GM18951 (cell line): Measurements from ENCODE around the gene BTG4.

Experiments
- POLR2A ChIP-seq: IDR thresholded peaks from 4 replicates; pipeline ENCODE4 v1.6.1; 2011; ENCODE audit warnings: mild to moderate bottlenecking; ENCODE audit not compliant: insufficient read length, insufficient read depth; ENCODE audit errors: extremely low read depth
- in situ Hi-C: fragments of 300-500 bp; cut with MboI; formaldehyde crosslinking; loops from one replicate; pipeline ENCODE4 v1.12.0; 2022; ENCODE audit warnings: low sequenced_read_pairs, mixed read lengths, inconsistent platforms; ENCODE audit not compliant: unreplicated experiment

Gene BTG4

DNA sequence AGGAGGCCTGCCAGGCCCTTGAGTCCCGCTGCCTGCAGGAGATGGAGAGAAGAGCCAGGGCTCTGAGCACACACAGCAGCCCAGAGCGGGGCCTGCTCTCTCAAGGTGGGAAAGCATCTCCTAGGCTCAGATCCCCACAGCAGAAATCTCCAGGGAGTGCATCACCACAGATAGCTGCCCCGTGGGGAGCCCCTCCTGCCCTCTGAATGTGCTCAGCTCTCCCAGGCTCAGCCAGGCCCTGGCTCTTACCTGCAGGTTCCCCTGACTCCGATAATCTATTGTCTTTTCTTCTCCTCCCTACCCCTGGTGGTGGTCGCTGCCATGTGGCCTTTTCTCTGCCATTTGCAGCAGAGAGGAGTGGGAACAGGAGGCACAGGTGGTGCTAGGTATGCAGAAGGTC is 49.9 kb downstream of the BTG4 start:
- TF ChIP-seq POLR2A = no peak
- in situ Hi-C loops = no loop called here

DNA sequence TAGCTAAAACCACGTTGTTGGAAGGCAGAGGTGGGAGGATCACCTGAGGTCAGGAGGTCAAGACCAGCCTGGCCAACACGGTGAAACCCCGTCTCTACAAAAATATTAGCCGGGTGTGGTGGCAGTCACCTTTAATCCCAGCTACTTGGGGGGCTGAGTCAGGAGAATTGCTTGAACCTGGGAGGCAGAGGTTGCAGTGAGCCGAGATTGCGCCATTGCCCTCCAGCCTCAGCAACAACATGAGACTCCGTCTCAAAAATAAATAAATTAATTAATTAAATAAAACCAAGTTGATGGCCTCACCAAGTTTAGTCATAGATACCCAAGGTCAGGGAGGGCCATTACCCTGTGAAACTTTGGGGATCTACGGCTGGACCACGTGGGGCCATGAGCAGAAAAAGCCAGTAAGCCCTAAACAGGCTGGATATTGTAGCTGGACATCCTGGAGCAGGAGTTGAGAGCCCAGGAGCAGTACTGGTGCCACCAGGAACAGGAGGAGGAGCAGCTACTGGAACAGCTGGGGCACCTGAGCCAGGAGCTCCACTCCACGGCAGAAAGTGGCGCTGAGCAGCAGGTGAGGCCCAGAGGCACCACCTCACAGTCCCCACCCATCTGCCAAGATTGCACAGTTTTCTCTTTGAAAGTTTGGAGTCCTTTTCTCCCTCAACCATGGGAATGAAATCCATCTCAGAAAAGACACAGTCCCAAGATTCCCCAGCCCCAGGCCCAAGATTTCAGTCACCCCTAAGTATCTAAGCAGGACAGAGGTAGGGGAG is 50.5 kb downstream of the BTG4 start:
- in situ Hi-C loops = no loop called here
- no peak for TF ChIP-seq POLR2A

DNA sequence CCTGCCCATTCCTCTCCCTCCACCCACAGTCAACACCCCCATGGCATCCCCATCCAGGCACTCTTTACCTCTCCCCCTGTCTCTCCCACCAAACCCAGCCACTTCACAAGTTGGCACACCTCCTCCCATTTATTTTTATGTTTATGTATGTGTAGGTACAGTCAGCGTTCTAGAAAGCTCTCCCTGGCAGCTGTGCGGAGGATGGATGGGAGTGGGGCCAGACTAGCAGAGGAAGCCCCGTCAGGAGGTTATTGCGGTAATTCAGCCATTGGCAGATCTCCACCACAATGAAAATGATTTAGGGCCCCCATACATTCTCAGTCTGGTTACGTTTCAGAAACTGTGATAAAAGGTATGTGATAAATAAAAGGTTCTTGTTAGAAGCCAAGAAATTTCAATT is 51.3 kb downstream of the BTG4 start:
- TF ChIP-seq POLR2A = no peak
- in situ Hi-C loops = no loop called here

GRCh38 chr11:111460340-111460739 is 51.8 kb downstream of the BTG4 start:
- TF ChIP-seq POLR2A = no peak

GRCh38 chr11:111459506-111460270 is 52.5 kb downstream of the BTG4 start:
- no peak for TF ChIP-seq POLR2A
- in situ Hi-C loops = no loop called here

More at GRCh38 chr11:111460340-111460739, 51.8 kb downstream of the BTG4 start:
- in situ Hi-C loops = no loop called here

DNA sequence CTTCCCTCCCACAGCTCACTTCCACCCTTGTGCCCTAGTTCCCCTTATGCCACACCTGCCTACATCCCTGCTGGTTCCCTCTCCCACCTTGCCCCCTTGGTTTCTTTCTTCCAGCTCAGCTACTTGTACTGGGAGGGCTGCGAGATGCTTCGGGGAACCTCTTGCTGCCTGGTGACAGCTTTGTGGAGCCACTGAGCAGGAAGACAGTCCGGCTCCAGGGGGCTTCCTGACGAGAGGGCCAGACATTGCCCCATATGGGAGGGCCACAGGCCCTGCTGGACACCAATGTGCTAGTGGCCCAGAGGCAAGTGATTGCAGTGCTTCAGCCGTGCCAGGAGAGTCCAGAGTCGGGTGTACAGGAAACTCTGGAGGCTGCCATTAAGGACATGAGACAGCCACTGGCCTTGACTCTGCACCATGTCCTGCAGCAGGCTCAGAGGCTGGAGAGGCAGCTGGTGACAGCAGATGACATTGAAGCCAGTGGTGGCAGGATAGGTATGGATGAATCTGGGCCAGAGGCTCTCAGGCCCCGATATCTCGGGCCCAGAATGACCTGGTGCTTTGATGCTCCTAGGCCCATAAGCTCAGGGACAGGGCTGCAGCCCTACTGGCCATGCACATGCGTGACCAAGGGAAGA is 54.3 kb downstream of the BTG4 start:
- in situ Hi-C loops = no loop called here

GRCh38 chr11:111456859-111457730 is 55.1 kb downstream of the BTG4 start:
- no peak for TF ChIP-seq POLR2A
- in situ Hi-C loops = no loop called here

More for the DNA sequence above, 54.3 kb downstream of the BTG4 start:
- TF ChIP-seq POLR2A = no peak

DNA sequence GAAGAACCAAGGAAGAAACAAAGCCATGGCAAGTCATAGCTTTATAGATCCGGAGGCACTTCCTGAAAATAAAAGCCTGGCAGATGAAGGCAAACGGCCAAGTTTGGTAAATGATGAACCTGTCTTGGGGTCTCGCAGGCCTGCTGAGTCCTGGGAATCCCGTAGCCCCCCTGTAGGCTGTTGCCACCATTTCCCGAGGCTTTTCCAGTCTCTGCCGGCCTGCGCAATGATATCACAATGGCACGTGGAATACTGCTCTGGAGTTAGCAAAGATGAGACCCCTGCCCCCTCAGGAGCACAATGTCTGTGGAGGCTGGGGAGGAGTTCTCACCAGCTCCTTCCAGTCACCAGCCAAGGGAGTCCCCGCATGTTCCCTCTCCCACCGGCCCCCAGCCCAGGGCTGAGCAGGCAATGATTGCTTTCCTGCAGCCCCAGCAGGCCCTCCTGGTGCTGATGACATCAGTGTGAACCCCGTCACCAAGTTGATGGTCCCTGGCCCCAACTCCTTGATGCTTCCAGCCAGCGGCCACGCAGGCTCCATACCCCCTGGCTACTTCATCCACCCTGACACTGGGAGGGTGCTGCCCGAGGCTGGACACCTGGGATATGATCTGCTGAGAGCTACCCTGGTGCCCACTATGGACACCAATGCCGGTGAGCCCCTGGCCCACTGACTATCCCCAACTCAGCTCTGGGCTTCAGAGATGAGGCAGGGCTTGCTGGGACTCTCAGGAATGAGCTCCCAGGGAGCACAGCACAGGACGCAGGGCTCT is 55.9 kb downstream of the BTG4 start:
- no peak for TF ChIP-seq POLR2A
- in situ Hi-C loops = no loop called here

DNA sequence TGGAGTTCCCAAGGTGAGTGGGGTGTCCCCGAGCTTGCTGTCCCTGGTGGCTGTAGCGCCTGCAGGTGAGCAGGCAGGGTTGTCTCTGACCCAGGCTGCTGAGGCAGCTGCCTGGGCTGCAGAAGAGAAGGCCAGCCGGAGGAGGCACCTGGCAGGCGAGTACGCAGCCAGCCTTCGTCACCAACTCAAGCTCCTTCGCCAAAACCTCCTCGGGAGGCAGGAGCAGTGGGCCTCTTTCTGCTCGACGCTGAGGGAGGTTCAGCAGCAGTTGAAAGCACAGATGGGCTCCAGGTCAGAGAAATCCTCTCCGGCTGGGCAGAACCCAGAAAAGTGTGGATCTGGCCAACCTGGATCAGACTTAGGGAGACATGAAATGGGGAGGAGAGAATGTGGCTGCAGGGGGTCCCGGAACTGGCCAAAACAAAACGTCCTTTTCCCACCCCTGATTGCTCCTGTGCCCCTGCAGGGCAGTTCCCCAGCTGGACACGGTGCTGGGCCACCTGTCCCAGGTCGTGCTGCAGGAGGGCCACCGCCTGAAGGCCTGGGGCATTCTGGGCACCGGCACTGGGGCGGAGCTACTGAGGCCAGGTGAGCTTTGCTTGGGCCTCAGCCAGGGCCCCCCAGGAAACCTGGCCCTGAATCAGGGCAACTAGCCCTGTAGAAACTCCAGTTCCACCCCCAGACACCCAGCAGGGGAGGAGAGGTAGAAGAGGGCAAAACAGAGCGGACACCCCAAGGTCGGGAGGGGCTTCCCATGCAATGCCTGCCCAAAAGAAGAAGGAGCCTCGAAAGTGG is 56.7 kb downstream of the BTG4 start:
- in situ Hi-C loops = no loop called here
- TF ChIP-seq POLR2A = no peak

DNA sequence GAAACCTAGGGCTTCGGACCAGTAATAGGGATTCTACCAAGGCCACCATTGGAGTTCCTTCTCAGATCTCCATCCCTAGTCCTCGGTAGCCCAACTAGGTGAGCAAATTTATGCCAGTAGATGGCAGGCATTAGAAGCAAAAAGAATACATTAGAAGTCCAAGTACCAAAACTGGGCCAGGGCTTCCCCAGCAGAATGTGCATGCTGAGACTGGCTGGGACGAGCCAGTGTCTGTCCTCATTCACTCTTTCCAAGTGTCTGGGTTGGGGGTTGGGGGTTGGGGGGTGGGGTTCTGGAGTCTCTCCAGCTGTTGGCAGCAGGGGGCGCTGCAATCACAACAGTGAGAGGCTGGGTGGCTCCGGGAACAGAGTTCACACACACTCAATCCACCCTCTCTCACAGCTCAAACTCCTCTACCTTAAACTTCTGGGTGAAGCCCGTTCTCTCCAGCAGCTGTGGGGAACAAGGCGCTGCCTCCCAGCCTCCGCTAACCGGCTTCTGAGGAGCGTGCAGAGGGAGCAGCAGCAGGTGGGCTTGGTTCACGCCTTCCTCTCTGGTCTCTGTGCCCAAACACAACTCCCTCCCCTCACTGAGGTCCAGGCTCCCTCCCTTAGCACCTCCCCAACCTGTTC is 57.5 kb downstream of the BTG4 start:
- TF ChIP-seq POLR2A = no peak
- in situ Hi-C loops = no loop called here

DNA sequence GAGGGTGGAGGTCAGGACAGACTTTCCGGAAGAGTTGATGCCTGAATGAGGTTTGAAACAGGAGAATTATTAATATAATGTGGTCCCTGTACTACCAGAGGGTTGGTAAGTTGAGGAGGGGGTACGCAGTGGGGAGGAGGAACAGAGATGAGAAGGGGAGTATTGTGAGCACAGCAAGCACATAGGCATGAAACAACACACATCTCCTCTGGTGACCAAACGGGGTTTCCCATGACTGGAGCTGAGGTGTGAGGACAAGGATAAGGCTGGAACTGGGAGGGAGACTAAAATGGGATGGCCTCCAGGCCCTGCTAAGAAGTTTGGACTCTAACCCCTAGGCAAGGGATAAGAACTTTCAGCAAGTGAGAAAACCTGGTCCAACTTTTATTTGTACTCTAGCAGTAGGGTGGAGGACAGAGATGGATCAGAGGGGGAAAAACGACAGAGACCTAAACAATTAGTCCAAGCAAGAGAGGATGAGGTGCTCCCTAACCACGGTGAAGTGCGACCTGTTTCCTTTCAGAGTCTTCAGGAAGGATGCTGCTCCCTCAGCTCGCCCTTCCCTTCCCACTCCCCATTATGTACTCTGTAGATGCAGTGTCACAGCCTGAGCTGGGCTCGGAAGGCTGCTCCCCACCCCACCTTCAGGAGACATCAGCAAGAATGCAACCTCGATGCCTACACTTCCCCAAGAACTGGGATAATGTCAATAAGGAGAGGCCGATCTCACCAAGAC is 59.2 kb downstream of the BTG4 start:
- no peak for TF ChIP-seq POLR2A
- in situ Hi-C loops = no loop called here

DNA sequence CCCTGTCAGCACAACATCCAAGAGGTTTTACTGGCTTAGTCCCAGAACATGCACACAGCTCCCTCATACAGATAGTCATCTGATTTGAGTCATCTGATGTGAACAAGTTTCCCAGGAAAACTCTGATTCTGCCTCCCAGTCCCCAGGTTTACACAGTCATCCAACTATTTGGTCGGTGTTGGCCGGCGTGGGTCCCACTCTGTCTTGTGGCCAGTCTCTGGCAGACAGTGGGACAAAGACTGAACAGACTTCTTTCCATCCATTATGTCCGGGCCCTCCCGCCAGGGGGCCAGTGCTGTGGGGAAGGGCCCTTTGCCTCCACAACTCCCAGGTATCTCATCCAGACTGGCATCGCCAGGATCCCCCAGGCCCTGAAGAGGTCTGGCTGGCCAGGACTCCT is 60.0 kb downstream of the BTG4 start:
- in situ Hi-C loops = no loop called here

More for the DNA sequence above, 60.0 kb downstream of the BTG4 start:
- no peak for TF ChIP-seq POLR2A
